ENCODE results near the gene BCAS1. TPM values are rescaled to one million over a fixed set of nuclear protein-coding genes. Genes with fewer than 3 reads are reported as not detected.

The BCAS1 gene
- total RNA-seq, 2 experiments from 2014 or later, result not detected

- Mint-ChIP-seq H3K4me1 (peaks cover 42% of the 10 kb centered on the region), H3K9me3 (peaks cover 16% of the 10 kb centered on the region), H3K4me3 (peak overlapping the region; percentile 62), H3K27ac (peak overlapping the region; percentile 91), H3K27me3 (peaks cover 5% of the 10 kb centered on the region), H3K36me3 (ENCODE audit: low read depth) (peaks cover 11% of the 10 kb centered on the region)
- ChIA-PET CTCF (interaction anchor here (1.2 to 1.9 kb wide), 5 partner anchors 9 to 260 kb away, joined by 3 to 7 read pairs (median 3); partner anchors contain the start of gene PFDN4), POLR2A (interaction anchor here (1.3 kb wide), 2 partner anchors 13 to 64 kb away, joined by 3 to 8 read pairs; no protein-coding TSS in a partner anchor)
- DNase-seq, result peak; percentile 27
Measured at GRCh38 chr20:53948383-53949318, 121.7 kb downstream of the BCAS1 start.

- no peak for DNase-seq
- H3K36me3 Mint-ChIP-seq (ENCODE audit: low read depth), result peaks cover 9% of the 10 kb centered on the region
- peaks cover 10% of the 10 kb centered on the region for H3K9me3 Mint-ChIP-seq
- CTCF ChIA-PET, result interaction anchor here (0.8 to 1.3 kb wide), 2 partner anchors 63 to 114 kb away, joined by 3 read pairs; no protein-coding TSS in a partner anchor
- peaks cover 46% of the 10 kb centered on the region for H3K4me1 Mint-ChIP-seq
- H3K27me3 Mint-ChIP-seq, result peaks cover 2% of the 10 kb centered on the region
- POLR2A ChIA-PET, result interaction anchor here (1.3 kb wide), 1 partner anchor 63 kb away, joined by 3 read pairs; no protein-coding TSS in a partner anchor
- no peak overlapping the region for H3K4me3 Mint-ChIP-seq
- peak overlapping the region; percentile 91 for H3K27ac Mint-ChIP-seq
Measured at GRCh38 chr20:53947501-53948195, 122.7 kb downstream of the BCAS1 start.

GRCh38 chr20:53946106-53946505 is 124.3 kb downstream of the BCAS1 start:
- H3K4me3 Mint-ChIP-seq, result no peak overlapping the region
- H3K27ac Mint-ChIP-seq, result no peak overlapping the region
- no peaks in the 10 kb centered on the region for H3K9me3 Mint-ChIP-seq
- ChIA-PET POLR2A (no interaction called here), CTCF (no interaction called here)
- no peaks in the 10 kb centered on the region for H3K27me3 Mint-ChIP-seq
- peaks cover 46% of the 10 kb centered on the region for H3K4me1 Mint-ChIP-seq
- H3K36me3 Mint-ChIP-seq (ENCODE audit: low read depth), result peaks cover 3% of the 10 kb centered on the region
- DNase-seq, result no peak

GRCh38 chr20:53945478-53945877 is 124.9 kb downstream of the BCAS1 start:
- H3K4me1 Mint-ChIP-seq, result peaks cover 48% of the 10 kb centered on the region
- H3K36me3 Mint-ChIP-seq (ENCODE audit: low read depth), result peaks cover 3% of the 10 kb centered on the region
- no peak overlapping the region for H3K4me3 Mint-ChIP-seq
- ChIA-PET POLR2A (no interaction called here), CTCF (no interaction called here)
- H3K9me3 Mint-ChIP-seq, result no peaks in the 10 kb centered on the region
- no peak overlapping the region for H3K27ac Mint-ChIP-seq
- no peak for DNase-seq
- H3K27me3 Mint-ChIP-seq, result no peaks in the 10 kb centered on the region

- no peak for DNase-seq
- Mint-ChIP-seq H3K36me3 (ENCODE audit: low read depth) (peaks cover 3% of the 10 kb centered on the region), H3K4me3 (no peak overlapping the region), H3K4me1 (peaks cover 48% of the 10 kb centered on the region), H3K9me3 (no peaks in the 10 kb centered on the region), H3K27ac (no peak overlapping the region), H3K27me3 (no peaks in the 10 kb centered on the region)
- POLR2A ChIA-PET, result no interaction called here
- CTCF ChIA-PET, result interaction anchor here (0.6 to 1.1 kb wide), 3 partner anchors 117 to 365 kb away, joined by 3 to 4 read pairs (median 3); no protein-coding TSS in a partner anchor
Measured at GRCh38 chr20:53944796-53945195, 125.6 kb downstream of the BCAS1 start.

- H3K36me3 Mint-ChIP-seq (ENCODE audit: low read depth), result peaks cover 2% of the 10 kb centered on the region
- H3K4me1 Mint-ChIP-seq, result peaks cover 43% of the 10 kb centered on the region
- no peaks in the 10 kb centered on the region for H3K9me3 Mint-ChIP-seq
- H3K4me3 Mint-ChIP-seq, result no peak overlapping the region
- DNase-seq, result peak; percentile 36
- H3K27ac Mint-ChIP-seq, result no peak overlapping the region
- H3K27me3 Mint-ChIP-seq, result no peaks in the 10 kb centered on the region
- ChIA-PET POLR2A (no interaction called here), CTCF (interaction anchor here (0.8 to 1.1 kb wide), 2 partner anchors 118 to 364 kb away, joined by 3 read pairs; no protein-coding TSS in a partner anchor)
Measured at GRCh38 chr20:53943522-53944291, 126.7 kb downstream of the BCAS1 start.

GRCh38 chr20:53942973-53943372 is 127.4 kb downstream of the BCAS1 start:
- POLR2A ChIA-PET, result no interaction called here
- H3K27me3 Mint-ChIP-seq, result no peaks in the 10 kb centered on the region
- H3K9me3 Mint-ChIP-seq, result no peaks in the 10 kb centered on the region
- H3K36me3 Mint-ChIP-seq (ENCODE audit: low read depth), result no peaks in the 10 kb centered on the region
- no peak overlapping the region for H3K27ac Mint-ChIP-seq
- no peak for DNase-seq
- CTCF ChIA-PET, result interaction anchor here (1.7 to 10.3 kb wide), 2 partner anchors 26 to 72 kb away, joined by 4 to 100 read pairs; no protein-coding TSS in a partner anchor
- H3K4me1 Mint-ChIP-seq, result peaks cover 36% of the 10 kb centered on the region
- no peak overlapping the region for H3K4me3 Mint-ChIP-seq

GRCh38 chr20:53942472-53942816 is 128.0 kb downstream of the BCAS1 start:
- POLR2A ChIA-PET, result no interaction called here
- no peak for DNase-seq
- H3K4me3 Mint-ChIP-seq, result no peak overlapping the region
- H3K27ac Mint-ChIP-seq, result no peak overlapping the region
- H3K36me3 Mint-ChIP-seq (ENCODE audit: low read depth), result no peaks in the 10 kb centered on the region
- H3K4me1 Mint-ChIP-seq, result peaks cover 32% of the 10 kb centered on the region
- H3K27me3 Mint-ChIP-seq, result no peaks in the 10 kb centered on the region
- CTCF ChIA-PET, result interaction anchor here (0.6 to 10.3 kb wide), 3 partner anchors 25 to 73 kb away, joined by 4 to 100 read pairs (median 5); no protein-coding TSS in a partner anchor
- H3K9me3 Mint-ChIP-seq, result no peaks in the 10 kb centered on the region

- Mint-ChIP-seq H3K4me1 (peaks cover 29% of the 10 kb centered on the region), H3K4me3 (no peak overlapping the region), H3K9me3 (no peaks in the 10 kb centered on the region), H3K36me3 (ENCODE audit: low read depth) (no peaks in the 10 kb centered on the region), H3K27me3 (no peaks in the 10 kb centered on the region), H3K27ac (no peak overlapping the region)
- no peak for DNase-seq
- ChIA-PET POLR2A (interaction anchor here (1.3 to 2.5 kb wide), 3 partner anchors 11 to 348 kb away, joined by 3 to 9 read pairs (median 3); partner anchors contain the start of gene ZNF217), CTCF (interaction anchor here (0.6 to 10.3 kb wide), 5 partner anchors 15 to 121 kb away, joined by 4 to 100 read pairs (median 5); no protein-coding TSS in a partner anchor)
Measured at GRCh38 chr20:53941680-53942471, 128.5 kb downstream of the BCAS1 start.

GRCh38 chr20:53940907-53941545 is 129.4 kb downstream of the BCAS1 start:
- no peaks in the 10 kb centered on the region for H3K9me3 Mint-ChIP-seq
- no peak overlapping the region for H3K4me3 Mint-ChIP-seq
- peaks cover 29% of the 10 kb centered on the region for H3K4me1 Mint-ChIP-seq
- H3K36me3 Mint-ChIP-seq (ENCODE audit: low read depth), result no peaks in the 10 kb centered on the region
- ChIA-PET POLR2A (interaction anchor here (1.3 to 2.5 kb wide), 3 partner anchors 10 to 347 kb away, joined by 3 to 9 read pairs (median 3); partner anchors contain the start of gene ZNF217), CTCF (interaction anchor here (1.2 to 10.3 kb wide), 10 partner anchors 9 to 366 kb away, joined by 3 to 100 read pairs (median 6); no protein-coding TSS in a partner anchor)
- no peaks in the 10 kb centered on the region for H3K27me3 Mint-ChIP-seq
- no peak for DNase-seq
- no peak overlapping the region for H3K27ac Mint-ChIP-seq

- Mint-ChIP-seq H3K36me3 (ENCODE audit: low read depth) (no peaks in the 10 kb centered on the region), H3K27ac (no peak overlapping the region), H3K4me1 (peaks cover 33% of the 10 kb centered on the region), H3K4me3 (no peak overlapping the region), H3K27me3 (no peaks in the 10 kb centered on the region), H3K9me3 (no peaks in the 10 kb centered on the region)
- DNase-seq, result no peak
- ChIA-PET POLR2A (interaction anchor here (0.8 to 2.5 kb wide), 5 partner anchors 298 to 361 kb away, joined by 3 to 13 read pairs (median 6); partner anchors contain the start of gene ZNF217), CTCF (interaction anchor here (0.6 to 10.3 kb wide), 32 partner anchors 9 to 645 kb away, joined by 3 to 100 read pairs (median 4); partner anchors contain the start of gene ZNF217)
Measured at GRCh38 chr20:53940360-53940702, 130.1 kb downstream of the BCAS1 start.
